Ovary (tissue), 9 donors: ENCODE measurements around the gene INHBC. TPM values are rescaled to one million over a fixed set of nuclear protein-coding genes. Genes with fewer than 3 reads are reported as not detected.

Experiments
- DNase-seq, 5 donors: peaks; one replicate each; pipeline ENCODE4 v3.0.0-alpha.2; 2019 to 2020
- H3K27ac ChIP-seq, 2 donors: fragments of 200-600 bp; one replicate each; pipeline versions ENCODE4 v1.5.1 to v1.8.0; 2019 to 2022
- H3K27me3 ChIP-seq: fragments of 200-600 bp; one replicate; pipeline ENCODE4 v1.8.0; 2022
- H3K36me3 ChIP-seq: fragments of 200-600 bp; sonication (generic); one replicate; pipeline ENCODE4 v1.5.1; 2019
- H3K4me1 ChIP-seq: one replicate; pipeline ENCODE4 v1.8.1; 2013; ENCODE audit warnings: mild to moderate bottlenecking, moderate library complexity; ENCODE audit not compliant: insufficient read depth
- H3K4me3 ChIP-seq: fragments of 200-600 bp; sonication (generic); one replicate; pipeline ENCODE4 v1.5.1; 2017
- H3K9me3 ChIP-seq, 2 donors: fragments of 200-600 bp in 1 of 2; sonication (generic) in 1 of 2; one replicate each; pipeline versions ENCODE4 v1.5.1 to v1.8.1; 2013 to 2019; ENCODE audit warnings: mild to moderate bottlenecking in 1 of 2, moderate library complexity in 1 of 2
- EP300 ChIP-seq: sonication (generic); formaldehyde crosslinking; IDR thresholded peaks from one replicate; pipeline ENCODE4 v1.6.1; 2017; ENCODE audit warnings: antibody characterized with exemption
- POLR2A ChIP-seq: fragments of 450-650 bp; IDR thresholded peaks from one replicate; pipeline ENCODE4 v1.6.1; 2017; ENCODE audit warnings: antibody characterized with exemption, mild to moderate bottlenecking, moderate library complexity
- WGBS, 3 donors: extraction: QIAGEN DNeasy Blood & Tissue Kit in 1 of 3; methylation state at CpG; one replicate each; pipeline versions ENCODE4 v1.1.5 to v1.1.7; 2013 to 2017; 5-methylcytosine and 5-hydroxymethylcytosine counted together
- intact Hi-C, 4 donors: fragments of 100-400 bp; cut with DNase I; formaldehyde crosslinking; loops; one replicate each; pipeline versions ENCODE4 v1.11.0 to v1.15.1; 2022 to 2023
- polyA plus RNA-seq, 2 donors: library from polyadenylated mRNA; stranded (reverse); fragments of 200-250 nt in 1 of 2; fragments of 350-450 nt in 1 of 2; fragmentation: Illumina TruSeq in 1 of 2; extraction: RNeasy Lipid Tissue Mini Kit (QIAGEN cat#74804) in 1 of 2; gene quantifications; one replicate each; pipeline ENCODE4 v1.2.3, GENCODE V29; 2013 to 2014
- total RNA-seq, 7 donors: library from RNA; depleted of rRNA in 2 of 7; stranded (reverse); fragments of >200 nt in 2 of 7; fragmentation: NEBNext Ultra II Directional in 3 of 7; extraction: Animal tissue kit (Norgen Biotek cat#: 25700) in 3 of 7; gene quantifications; one replicate each; pipeline versions ENCODE4 v1.1.0 to v1.2.4, GENCODE V29; 2016 to 2023
- TF ChIP-seq, protein P1 (sequence below), 3 donors: fragments of 450-650 bp in 2 of 3; fragments of 200-600 bp in 1 of 3; IDR thresholded peaks; one replicate each; pipeline versions ENCODE4 v1.5.1 to v1.8.0; 2016 to 2022; ENCODE audit warnings: antibody characterized with exemption in 3 of 3, mild to moderate bottlenecking in 1 of 3
- donor health status: DM: no; HTN: no; CAD: no; lungs with moderate emphysema.
- donor health status: DM: no; HTN: no; CAD: no.
- donor health status: Bipolar disorder and iron deficiency.
- donor health status: DM: yes; HTN: yes; CAD: no.
- donor health status: DM: no; HTN: no; CAD: no.
- donor health status: DM: yes; HTN: yes; CAD: no.

Gene INHBC
- total and polyA plus RNA-seq, 9 donors: 0.07 to 0.27 (median 0.12) TPM; not detected in 5

DNA sequence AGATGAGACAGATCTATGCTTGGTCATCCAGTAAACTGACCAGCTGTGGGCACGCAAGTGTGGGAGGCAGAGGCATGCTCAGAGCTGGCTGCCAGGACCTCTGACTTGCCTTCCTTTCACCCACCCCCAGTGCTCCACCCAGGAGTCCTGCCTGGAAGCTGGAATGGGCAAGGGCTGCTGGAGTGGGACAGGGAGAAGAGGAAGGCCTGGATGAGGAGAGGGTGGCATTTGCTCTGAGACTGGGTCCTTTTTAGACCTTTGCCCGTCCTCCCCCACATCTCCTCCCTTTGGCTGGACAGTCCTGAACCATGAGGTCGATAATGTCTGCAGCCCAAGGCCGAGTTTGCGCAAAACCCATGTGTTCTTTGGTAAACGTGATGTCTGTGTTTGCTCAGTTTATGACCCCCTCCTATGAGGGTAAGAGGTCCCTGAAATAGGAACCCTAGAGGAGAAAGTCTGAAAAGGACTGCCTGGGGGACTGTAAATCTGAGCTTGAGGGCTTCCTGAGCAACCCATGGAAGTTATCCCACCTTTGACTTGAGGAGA is 16.7 kb downstream of the INHBC start:
- Histone ChIP-seq H3K27me3 (no peaks in the 10 kb centered on the region), H3K27ac (no peak overlapping the region), H3K4me3 (no peak overlapping the region), H3K36me3 (no peaks in the 10 kb centered on the region), H3K9me3 (no peaks in the 10 kb centered on the region), H3K4me1 (no peaks in the 10 kb centered on the region)
- intact Hi-C loops: loop anchor here (2.0 to 10.0 kb wide), 5 partner anchors 144 to 189 kb away; no protein-coding TSS in a partner anchor
- WGBS, 3 donors: 28 to 42% (median 30%) methylated on average over 6 of the region's 6 CpGs
- DNase-seq: no peak
- TF ChIP-seq, protein P1, sequence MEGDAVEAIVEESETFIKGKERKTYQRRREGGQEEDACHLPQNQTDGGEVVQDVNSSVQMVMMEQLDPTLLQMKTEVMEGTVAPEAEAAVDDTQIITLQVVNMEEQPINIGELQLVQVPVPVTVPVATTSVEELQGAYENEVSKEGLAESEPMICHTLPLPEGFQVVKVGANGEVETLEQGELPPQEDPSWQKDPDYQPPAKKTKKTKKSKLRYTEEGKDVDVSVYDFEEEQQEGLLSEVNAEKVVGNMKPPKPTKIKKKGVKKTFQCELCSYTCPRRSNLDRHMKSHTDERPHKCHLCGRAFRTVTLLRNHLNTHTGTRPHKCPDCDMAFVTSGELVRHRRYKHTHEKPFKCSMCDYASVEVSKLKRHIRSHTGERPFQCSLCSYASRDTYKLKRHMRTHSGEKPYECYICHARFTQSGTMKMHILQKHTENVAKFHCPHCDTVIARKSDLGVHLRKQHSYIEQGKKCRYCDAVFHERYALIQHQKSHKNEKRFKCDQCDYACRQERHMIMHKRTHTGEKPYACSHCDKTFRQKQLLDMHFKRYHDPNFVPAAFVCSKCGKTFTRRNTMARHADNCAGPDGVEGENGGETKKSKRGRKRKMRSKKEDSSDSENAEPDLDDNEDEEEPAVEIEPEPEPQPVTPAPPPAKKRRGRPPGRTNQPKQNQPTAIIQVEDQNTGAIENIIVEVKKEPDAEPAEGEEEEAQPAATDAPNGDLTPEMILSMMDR (IDR thresholded peaks at IDR 0.05): no peak
- no peak for TF ChIP-seq POLR2A
- TF ChIP-seq EP300: no peak

DNA sequence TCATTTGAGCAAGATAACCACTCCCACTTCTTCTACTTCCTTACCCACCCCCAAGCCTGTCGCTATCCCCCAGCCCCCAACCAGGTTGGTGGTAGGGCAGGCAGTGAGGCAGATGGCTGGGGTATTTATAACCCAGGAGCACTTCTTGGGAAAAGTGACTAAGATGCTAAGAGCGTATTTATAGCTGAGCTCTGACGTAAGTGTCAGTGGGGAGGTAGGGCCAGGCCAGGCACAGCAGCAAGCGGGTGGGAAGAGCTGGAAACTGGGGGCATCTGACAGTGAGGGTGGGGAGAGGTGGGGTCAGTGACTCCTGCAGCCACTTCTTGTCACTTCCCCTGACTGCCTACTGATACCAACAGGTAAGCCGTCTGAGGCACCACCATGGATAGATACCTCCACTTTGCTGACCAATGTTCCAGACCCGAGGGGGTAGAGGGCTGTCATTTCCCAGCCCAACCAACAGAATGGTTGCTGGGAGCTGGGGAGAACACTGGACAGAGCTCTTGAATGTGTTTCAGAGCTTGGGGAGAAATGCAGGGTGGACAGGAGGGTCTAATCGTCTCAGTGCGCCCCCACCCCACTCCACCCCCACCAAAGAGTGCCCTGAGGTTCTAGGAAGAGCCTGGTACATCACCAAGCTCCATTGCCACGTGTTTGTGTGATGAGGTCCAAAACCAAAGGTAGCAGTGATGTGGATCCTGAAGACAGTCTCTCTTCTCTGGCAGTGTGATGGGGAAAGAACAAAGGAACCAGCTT is 17.8 kb downstream of the INHBC start:
- Histone ChIP-seq H3K4me3 (no peak overlapping the region), H3K27me3 (no peaks in the 10 kb centered on the region), H3K9me3 (no peaks in the 10 kb centered on the region), H3K4me1 (no peaks in the 10 kb centered on the region), H3K27ac (no peak overlapping the region), H3K36me3 (no peaks in the 10 kb centered on the region)
- no peak for TF ChIP-seq EP300
- no peak for TF ChIP-seq POLR2A
- TF ChIP-seq, protein P1 (IDR thresholded peaks at IDR 0.05): no peak
- intact Hi-C loops: loop anchor here (5.0 to 10.0 kb wide), 4 partner anchors 145 to 190 kb away; no protein-coding TSS in a partner anchor
- DNase-seq: no peak
- WGBS, 3 donors: 23 to 29% (median 25%) methylated on average over 9 of the region's 9 CpGs

DNA sequence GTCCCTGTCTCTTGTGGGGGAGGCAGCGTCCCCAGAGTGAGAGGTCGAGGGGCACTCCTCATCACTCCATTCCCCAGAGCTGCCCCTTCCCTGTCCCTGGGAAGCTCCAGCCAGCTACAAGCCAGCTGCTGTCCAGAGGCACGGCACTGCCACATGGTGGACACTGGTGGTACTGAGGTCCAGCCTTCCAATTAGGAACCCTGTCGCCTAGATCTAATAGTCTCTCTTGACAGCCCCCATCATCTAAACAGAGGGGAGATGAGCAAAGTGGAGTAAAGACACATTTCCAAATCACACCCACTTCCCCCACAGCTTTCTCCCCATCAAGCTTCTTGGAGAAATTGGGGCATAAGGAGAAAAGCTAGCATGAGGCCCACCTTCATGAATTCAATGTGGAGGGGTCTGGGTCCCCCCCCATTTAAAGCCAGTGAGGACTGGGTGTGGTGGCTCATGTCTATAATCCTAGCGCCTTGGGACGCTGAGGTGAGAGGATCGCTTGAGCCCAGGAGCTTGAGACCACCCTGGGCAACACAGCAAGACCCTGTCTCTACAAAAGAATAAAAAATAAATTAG is 18.4 kb downstream of the INHBC start:
- Histone ChIP-seq H3K4me1 (no peaks in the 10 kb centered on the region), H3K9me3 (no peaks in the 10 kb centered on the region), H3K27ac (no peak overlapping the region), H3K4me3 (no peak overlapping the region), H3K36me3 (no peaks in the 10 kb centered on the region), H3K27me3 (no peaks in the 10 kb centered on the region)
- TF ChIP-seq, protein P1 (IDR thresholded peaks at IDR 0.05): peak; percentile 86 to 88 (median 87)
- no peak for TF ChIP-seq POLR2A
- TF ChIP-seq EP300: no peak
- 15 to 19% (median 17%) methylated on average over 7 of the region's 7 CpGs for WGBS, 3 donors
- intact Hi-C loops: loop anchor here (5.0 to 10.0 kb wide), 4 partner anchors 146 to 191 kb away; no protein-coding TSS in a partner anchor
- DNase-seq: peak; percentile 59 to 85 (median 83)

DNA sequence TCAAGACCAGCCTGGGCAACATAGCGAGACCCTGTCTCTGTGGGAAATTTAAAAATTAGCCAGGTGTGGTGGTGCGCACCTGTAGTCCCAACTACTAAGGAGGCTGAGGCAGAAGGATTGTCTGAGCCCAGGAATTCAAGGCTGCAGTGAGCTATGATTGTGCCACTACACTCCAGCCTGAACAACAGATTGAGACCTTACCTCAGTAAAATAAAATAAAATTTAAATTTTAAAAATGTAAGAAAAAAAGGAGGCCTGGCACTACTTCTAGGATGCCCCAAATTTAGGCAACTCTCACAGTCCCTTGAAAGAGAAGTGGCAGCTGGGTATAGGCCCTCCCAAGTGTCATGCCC is 19.6 kb downstream of the INHBC start:
- DNase-seq: no peak
- H3K9me3 ChIP-seq: no peaks in the 10 kb centered on the region
- no peak overlapping the region for H3K27ac ChIP-seq
- 96 to 100% (median 100%) methylated on average over 2 of the region's 2 CpGs for WGBS, 3 donors
- H3K27me3 ChIP-seq: no peaks in the 10 kb centered on the region
- H3K36me3 ChIP-seq: no peaks in the 10 kb centered on the region
- no peak overlapping the region for H3K4me3 ChIP-seq
- intact Hi-C loops: loop anchor here (5.0 to 10.0 kb wide), 4 partner anchors 147 to 192 kb away; no protein-coding TSS in a partner anchor
- TF ChIP-seq POLR2A: no peak
- no peak for TF ChIP-seq EP300
- TF ChIP-seq, protein P1 (IDR thresholded peaks at IDR 0.05): no peak
- H3K4me1 ChIP-seq: peaks cover 1% of the 10 kb centered on the region
